HEK293 (cell line): ENCODE measurements around the gene GRAMD1C.

Experiments used
- RBAK ChIP-seq: fragments of 450-650 bp; formaldehyde crosslinking; IDR thresholded peaks from 2 replicates; pipeline ENCODE4 v1.5.1; 2016; ENCODE audit warnings: missing biosample characterization, missing genetic modification characterization
- ZNF354C ChIP-seq: fragments of 450-650 bp; formaldehyde crosslinking; IDR thresholded peaks from 2 replicates; pipeline ENCODE4 v1.5.1; 2016; ENCODE audit warnings: missing biosample characterization, missing genetic modification characterization, low read depth, borderline replicate concordance
- TF ChIP-seq, protein P1 (sequence below): fragments of 450-650 bp; formaldehyde crosslinking; IDR thresholded peaks from 2 replicates; pipeline ENCODE4 v1.5.1; 2016; ENCODE audit warnings: missing biosample characterization, missing genetic modification characterization

DNA sequence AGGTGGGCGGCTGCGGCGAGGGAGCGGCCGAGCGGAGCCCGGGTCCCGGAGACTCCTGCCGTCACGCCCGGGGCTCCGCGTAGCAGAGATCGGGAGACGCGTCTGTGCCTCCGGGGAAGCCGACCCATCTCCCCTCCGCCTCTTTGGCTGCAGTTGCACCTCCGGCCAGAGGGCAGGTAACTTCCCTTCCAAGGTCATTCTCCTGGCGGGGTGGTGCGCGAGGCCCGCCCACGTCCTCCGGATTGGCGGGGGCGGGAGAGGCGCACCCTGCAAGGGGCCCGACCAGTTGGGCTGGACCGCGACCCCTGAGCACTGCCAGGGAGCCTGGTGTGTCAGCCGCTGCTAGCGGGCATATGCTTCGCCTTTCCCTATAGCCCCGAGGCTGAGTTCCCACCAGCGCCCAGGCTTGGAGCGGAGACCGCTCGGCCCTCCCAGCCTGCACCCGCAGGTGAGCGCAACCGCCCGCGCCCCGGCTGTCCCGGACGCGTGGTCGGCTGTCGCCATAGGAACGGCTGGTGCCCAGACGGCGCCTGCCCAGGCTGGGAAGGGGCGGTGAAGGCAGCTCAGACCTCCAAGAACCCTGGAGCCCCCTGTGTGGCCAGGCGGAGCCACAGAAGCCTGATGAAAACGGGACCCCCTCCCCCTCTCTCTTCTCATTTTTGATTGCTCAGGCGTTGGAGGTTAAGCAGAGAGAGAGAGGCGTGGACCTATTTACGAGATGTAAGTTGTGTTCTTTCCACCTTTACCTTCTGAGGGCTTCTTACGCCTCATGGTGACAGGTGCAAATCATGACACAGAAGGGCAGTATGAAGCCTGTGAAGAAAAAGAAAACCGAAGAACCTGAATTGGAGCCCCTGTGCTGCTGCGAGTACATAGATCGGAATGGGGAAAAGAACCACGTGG is 109.7 kb downstream of the GRAMD1C start:
- TF ChIP-seq ZNF354C (tag by site-specific recombination) (no peak), RBAK (tag by site-specific recombination) (no peak)
- TF ChIP-seq, protein P1, sequence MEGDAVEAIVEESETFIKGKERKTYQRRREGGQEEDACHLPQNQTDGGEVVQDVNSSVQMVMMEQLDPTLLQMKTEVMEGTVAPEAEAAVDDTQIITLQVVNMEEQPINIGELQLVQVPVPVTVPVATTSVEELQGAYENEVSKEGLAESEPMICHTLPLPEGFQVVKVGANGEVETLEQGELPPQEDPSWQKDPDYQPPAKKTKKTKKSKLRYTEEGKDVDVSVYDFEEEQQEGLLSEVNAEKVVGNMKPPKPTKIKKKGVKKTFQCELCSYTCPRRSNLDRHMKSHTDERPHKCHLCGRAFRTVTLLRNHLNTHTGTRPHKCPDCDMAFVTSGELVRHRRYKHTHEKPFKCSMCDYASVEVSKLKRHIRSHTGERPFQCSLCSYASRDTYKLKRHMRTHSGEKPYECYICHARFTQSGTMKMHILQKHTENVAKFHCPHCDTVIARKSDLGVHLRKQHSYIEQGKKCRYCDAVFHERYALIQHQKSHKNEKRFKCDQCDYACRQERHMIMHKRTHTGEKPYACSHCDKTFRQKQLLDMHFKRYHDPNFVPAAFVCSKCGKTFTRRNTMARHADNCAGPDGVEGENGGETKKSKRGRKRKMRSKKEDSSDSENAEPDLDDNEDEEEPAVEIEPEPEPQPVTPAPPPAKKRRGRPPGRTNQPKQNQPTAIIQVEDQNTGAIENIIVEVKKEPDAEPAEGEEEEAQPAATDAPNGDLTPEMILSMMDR (tag by site-specific recombination), result no peak
